Transverse colon (tissue), 3 donors: ENCODE measurements around the gene NOTCH1.

Experiments
- EP300 ChIP-seq: sonication (generic); formaldehyde crosslinking; IDR thresholded peaks from one replicate; pipeline ENCODE4 v1.6.1; 2017; ENCODE audit warnings: antibody characterized with exemption, low read depth
- TF ChIP-seq, protein P1 (sequence below), 5 experiments: fragments of 200-600 bp in 3 of 5; fragments of 450-650 bp in 2 of 5; sonication (generic) in 3 of 5; IDR thresholded peaks; 1 replicate in 2 of 5; 2 replicates in 3 of 5; pipeline ENCODE4 v1.5.1; 2016 to 2017; ENCODE audit warnings: antibody characterized with exemption in 5 of 5, inconsistent platforms in 3 of 5, mild to moderate bottlenecking in 2 of 5, moderate library complexity in 1 of 5

DNA sequence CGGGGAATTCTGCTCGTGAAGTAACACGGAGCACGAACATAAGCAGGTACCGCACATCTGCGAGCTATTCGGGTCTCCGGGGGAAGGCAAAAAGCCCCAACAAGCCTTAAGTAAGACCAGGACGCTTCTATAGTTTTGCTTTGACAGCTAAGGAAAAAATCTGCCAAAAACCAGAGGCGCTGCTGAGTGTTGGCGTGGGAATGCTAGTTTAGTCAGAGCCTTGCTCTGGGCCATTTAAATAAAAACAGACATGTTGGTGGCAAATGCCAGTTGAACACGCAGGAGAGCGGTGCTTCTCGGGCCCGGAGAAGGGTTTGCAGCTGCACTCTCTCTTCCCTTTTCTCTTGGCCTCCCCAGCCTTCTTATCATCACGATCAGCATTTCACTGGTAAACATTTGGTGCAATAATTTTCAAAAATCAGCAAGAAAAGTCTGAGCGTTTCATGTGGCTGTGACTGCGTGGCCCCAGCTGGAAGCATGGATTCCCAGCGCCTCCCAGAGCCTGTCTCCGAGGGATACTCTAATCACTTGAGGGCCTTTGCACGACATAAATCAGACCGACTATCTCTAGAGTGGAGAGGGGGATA, 6.4 kb upstream of the NOTCH1 start:
- TF ChIP-seq, protein P1, sequence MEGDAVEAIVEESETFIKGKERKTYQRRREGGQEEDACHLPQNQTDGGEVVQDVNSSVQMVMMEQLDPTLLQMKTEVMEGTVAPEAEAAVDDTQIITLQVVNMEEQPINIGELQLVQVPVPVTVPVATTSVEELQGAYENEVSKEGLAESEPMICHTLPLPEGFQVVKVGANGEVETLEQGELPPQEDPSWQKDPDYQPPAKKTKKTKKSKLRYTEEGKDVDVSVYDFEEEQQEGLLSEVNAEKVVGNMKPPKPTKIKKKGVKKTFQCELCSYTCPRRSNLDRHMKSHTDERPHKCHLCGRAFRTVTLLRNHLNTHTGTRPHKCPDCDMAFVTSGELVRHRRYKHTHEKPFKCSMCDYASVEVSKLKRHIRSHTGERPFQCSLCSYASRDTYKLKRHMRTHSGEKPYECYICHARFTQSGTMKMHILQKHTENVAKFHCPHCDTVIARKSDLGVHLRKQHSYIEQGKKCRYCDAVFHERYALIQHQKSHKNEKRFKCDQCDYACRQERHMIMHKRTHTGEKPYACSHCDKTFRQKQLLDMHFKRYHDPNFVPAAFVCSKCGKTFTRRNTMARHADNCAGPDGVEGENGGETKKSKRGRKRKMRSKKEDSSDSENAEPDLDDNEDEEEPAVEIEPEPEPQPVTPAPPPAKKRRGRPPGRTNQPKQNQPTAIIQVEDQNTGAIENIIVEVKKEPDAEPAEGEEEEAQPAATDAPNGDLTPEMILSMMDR (IDR thresholded peaks at IDR 0.05) = no peak
- no peak for TF ChIP-seq EP300
